ENCODE measurements around the gene RMND1. TPM values are rescaled to one million over a fixed set of nuclear protein-coding genes. Genes with fewer than 3 reads are reported as not detected.

Gene RMND1
- 20.2 and 34.2 TPM in 2 replicates for total RNA-seq

GRCh38 chr6:151451950-151452749 is at the start of gene RMND1:
TSS of gene RMND1 (minus strand) at chr6:151452126. CDS start at chr6:151445811, 6,315 bp downstream.

GRCh38 chr6:151493804-151494234 is 41.9 kb upstream of the RMND1 start, which contains the start of gene CCDC170:
TSS of gene CCDC170 (plus strand) at chr6:151494017. CDS start at chr6:151494129, 112 bp downstream.

GRCh38 chr6:151391471-151392413 is 60.2 kb downstream of the RMND1 start, which contains the start of gene ZBTB2:
TSS of gene ZBTB2 (minus strand) at chr6:151391559. CDS start at chr6:151373637, 17,922 bp downstream.

Other genes with a start within 250 kb of the RMND1 start
- gene AKAP12, start 212.2 kb downstream of the RMND1 start, total RNA-seq, result 47.0 and 64.5 TPM in 2 replicates
- gene ZBTB2, start 60.6 kb downstream of the RMND1 start, total RNA-seq, result 6.3 and 9.6 TPM in 2 replicates
- 0.18 and 0.29 TPM in 2 replicates for gene CCDC170, start 41.9 kb upstream of the RMND1 start, total RNA-seq

Measured in myometrial cell (primary cell).